Measurements from ENCODE around the gene RSPH1. TPM values are rescaled to one million over a fixed set of nuclear protein-coding genes. Genes with fewer than 3 reads are reported as not detected.

The RSPH1 gene
- total RNA-seq, 1 experiment from 2014 or later: 0.12 TPM

GRCh38 chr21:42448686-42449085 is 47.3 kb downstream of the RSPH1 start:
- DNase-seq (ENCODE audit: low read depth): no peak

DNA sequence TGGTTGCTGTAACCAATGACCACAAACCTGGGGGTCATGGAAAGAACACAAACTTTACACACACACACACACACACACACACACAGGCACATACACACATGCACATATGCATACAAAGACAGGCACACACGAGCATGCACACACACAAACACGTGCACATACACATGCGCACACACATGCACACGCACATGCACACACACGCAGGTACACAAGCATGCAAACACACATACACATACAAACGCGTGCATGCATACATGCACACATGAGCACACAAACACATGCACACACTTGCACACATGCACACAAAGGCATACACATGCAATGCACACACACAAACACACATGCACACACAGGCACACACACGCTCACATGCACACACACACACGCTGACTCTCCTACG is 48.3 kb downstream of the RSPH1 start:
- DNase-seq (ENCODE audit: low read depth): no peak

- DNase-seq (ENCODE audit: low read depth): no peak
Measured at GRCh38 chr21:42447182-42447581, 48.8 kb downstream of the RSPH1 start.

DNA sequence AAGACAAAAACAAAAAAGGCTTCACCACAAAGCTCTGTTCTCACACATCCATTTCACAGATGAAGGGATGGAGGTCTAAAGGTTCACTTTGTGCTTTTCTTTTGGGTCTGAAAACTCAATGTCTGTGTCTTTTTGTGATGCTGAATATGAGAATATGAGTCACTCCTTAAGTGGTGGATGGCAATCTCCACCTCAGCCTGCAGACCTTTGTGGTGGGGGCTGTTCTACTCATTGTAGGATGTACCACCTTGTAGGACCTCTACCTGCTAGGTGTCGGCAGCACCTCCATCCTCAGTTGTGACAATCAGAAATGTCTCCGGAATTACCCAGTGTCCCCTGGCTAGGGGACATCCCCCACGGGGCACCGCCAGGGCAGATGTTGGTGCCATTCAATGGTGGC is 49.5 kb downstream of the RSPH1 start:
- DNase-seq (ENCODE audit: low read depth): no peak

DNA sequence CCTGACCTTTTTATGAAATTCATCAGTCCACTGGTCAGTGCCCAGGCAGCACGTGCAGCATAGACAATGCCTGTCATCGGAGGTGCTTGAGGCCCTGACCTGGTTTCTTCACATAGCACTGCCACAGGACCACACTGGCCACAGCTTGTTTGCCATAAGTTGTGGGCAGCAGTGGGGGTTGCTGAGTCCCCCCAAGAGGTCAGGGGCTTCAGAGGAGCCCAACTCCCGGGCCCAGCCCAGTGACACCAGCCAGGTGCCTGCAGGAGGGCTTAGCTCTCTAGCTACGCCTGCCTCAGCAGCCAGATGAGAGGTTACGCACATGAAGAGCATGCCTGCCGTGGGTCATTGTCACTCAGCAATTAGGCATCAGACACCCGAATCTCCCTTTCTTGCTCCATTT is 50.7 kb downstream of the RSPH1 start:
- DNase-seq (ENCODE audit: low read depth): no peak

DNA sequence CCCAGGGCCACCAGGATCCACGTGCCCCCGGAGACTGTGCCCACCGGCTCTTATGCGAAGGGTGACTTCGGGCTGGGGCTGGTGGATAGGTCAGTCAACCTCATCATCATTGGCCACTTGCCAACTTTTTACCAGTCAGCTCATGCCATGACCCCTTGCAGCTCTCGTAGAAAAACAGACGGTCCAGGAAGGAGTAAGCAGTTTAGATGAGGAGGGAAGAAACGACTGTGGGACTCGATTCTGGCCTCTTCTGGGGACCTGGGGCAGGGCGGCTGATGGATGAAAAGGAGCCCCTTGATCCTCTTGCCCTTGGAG is 51.3 kb downstream of the RSPH1 start:
- DNase-seq (ENCODE audit: low read depth): no peak

DNA sequence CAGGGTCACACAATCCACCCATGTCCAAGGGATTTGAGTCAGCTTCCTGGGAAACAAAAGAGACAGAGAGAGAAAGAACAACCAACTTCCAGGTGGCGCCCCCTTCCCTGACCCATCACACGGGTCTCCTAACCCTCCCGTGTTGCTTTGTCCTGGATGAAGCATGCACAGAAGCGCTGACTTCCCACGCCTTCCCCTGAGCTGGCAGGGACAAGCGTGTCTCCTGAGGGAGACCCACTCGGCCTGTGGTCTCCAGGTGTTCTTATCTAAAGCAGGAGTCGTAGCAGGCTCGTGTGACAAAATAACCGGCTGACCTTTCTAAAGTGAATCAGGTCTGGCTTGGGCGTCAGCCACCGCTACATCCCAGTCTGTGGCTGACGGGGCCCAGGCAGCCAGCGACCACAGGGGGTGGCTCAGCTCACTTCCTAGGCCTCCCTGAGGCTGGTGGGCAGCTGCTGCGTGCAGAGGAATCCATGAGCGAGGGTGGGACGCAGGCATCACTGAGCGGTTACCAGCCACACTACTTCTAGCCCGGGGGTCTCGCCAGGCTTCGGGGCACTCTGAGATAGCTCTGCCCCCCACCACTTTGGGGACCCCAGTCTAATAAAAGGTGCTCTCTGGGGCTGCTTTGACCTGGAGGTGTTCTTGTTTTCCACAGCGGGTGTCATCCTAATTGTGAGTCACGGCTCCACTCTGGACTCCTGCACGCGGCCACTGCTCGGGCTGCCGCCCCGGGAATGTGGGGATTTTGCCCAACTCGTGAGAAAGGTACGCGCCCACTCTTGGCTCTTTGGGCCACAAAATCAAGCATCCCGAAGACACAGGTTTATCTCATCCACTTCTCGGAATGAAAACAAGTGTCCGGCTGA is 51.9 kb downstream of the RSPH1 start:
- no peak for DNase-seq (ENCODE audit: low read depth)

DNA sequence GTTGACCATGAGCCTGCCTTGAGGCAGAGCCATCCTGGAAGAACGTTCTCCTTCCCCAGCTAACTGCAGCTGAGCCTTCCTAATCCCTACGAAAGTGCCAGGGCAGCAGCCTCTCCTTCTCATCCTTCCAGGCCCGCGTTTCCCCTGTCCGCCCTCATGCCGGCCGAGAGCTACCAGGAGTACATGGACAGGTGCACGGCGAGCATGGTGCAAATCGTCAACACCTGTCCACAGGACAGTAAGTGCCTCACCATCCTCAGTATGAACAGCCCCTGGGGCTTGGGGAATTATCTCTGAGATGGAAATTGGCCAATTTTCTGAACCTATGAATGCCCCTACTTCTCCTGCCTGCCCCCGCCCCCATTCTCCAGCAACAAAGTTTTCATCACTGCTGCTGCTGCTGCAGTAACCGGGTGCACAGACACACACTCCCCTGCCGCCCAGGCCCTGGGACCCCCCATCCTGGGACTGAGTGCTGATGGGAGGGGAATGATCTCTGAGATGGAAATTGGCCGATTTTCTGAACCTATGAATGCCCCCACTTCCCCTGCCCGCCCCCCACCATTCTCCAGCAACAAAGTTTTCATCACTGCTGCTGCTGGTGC is 52.7 kb downstream of the RSPH1 start:
- DNase-seq (ENCODE audit: low read depth): no peak

GRCh38 chr21:42441963-42442362 is 54.1 kb downstream of the RSPH1 start:
- DNase-seq (ENCODE audit: low read depth): no peak

DNA sequence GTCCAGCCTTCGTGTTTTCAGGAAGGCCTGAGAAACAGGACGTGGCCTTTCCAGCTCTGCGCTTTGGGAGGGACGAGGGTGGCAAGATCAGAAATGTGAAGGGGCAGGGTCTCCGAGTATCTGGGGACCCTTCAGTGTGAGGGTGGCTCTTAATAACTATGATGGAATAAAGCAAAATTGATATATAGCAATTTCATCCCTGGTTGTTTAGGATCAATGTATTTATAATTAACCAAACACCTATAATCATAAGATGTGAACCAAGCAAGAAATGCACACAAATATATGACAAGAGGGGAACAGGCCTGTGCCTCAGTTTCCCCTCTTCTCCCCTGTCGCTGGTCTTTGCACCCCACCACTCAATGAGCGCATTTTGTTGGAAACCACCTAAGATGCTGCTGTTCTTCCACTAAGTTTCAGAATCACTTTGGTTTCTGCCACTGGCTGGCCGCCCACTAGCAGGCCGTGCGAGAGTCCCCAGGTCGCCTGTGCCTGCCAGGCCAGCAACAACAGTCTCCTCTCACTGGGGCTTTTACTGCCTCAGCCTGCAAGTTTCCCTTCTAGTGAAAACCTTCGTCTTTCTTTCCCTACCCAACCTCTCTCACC is 55.7 kb downstream of the RSPH1 start:
- DNase-seq (ENCODE audit: low read depth): no peak

GRCh38 chr21:42439284-42440186 is 56.5 kb downstream of the RSPH1 start:
- DNase-seq (ENCODE audit: low read depth): no peak

GRCh38 chr21:42438316-42439205 is 57.5 kb downstream of the RSPH1 start:
- DNase-seq (ENCODE audit: low read depth): no peak

DNA sequence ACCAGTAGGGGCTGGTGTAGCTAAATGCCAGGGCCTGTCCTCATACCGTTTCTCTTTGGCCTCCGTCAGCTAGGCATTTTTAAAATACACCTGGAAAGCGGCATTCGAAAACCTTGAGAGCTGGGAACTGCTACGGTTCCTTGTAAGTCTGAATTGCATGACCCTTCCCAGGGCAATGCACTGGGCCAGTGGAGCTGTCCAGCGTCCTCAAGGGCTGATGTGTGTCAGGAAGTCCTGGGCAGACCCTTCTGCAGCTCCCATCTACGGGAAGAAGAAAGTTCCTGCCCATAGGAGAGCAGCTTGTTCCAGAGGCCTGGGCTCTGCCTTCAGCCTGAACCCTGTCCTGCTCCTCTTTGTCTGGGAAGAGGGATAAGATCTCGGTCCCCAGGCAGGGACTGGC is 58.2 kb downstream of the RSPH1 start:
- DNase-seq (ENCODE audit: low read depth): no peak

- DNase-seq (ENCODE audit: low read depth): no peak
Measured at GRCh38 chr21:42436914-42437313, 59.1 kb downstream of the RSPH1 start.

DNA sequence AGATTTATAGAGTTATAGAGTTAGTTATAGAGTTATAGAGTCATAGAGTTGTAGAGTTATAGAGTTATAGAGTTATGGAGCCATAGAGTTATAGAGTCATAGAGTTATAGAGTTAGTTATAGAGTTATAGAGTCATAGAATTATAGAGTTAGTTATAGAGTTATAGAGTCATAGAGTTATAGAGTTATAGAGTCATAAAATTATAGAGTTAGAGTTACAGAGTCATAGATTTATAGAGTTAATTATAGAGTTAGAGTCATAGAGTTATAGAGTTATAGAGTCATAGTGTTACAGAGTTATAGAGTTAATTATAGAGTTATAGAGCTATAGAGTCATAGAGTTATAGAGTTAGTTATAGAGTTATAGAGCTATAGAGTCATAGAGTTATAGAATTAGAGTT is 60.2 kb downstream of the RSPH1 start:
- DNase-seq (ENCODE audit: low read depth): no peak

DNA sequence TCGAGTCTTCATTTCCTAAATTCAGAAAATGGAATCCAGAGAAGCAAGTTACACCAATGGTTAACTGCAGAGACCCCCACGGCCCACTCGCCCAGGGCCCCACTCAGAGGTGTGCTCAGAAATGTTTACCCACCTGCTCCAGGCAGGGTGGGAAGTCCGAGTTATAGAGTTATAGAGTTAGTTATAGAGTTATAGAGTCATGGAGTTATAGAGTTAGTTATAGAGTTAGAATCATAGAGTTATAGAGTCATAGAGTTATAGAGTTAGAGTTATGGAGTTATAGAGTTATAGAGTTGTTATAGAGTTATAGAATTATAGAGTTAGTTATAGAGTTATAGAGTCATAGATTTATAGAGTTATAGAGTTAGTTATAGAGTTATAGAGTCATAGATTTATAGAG is 60.6 kb downstream of the RSPH1 start:
- DNase-seq (ENCODE audit: low read depth): no peak

- DNase-seq (ENCODE audit: low read depth): no peak
Measured at GRCh38 chr21:42434884-42435283, 61.1 kb downstream of the RSPH1 start.

DNA sequence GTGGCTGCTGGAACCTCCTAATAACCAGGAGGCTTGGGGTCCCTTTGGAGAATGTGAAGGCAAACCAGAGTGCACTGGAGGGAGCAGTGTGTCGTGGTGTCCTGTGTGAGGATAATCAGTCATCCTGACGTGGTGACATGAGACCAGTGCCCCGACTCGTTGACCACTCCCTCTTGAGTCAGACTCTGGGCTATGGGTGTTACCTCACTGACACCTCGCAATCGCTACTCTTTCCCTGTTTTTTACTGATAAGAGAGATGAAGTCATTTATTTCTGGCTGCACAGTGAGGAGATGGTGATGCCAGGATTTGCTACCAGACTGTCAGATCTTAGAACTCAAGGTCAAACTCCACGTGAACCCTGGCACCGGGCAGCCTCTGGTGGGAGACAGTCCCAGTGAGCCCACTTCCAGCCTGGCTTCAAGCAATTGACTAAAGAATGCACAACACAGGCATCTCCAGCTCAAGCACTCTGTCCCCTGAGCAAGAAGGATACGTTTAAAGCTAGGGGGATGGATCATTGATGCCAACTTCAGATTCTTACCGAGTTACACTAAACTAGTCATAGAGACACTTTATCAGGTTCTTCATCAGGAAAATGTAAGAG is 62.0 kb downstream of the RSPH1 start:
- no peak for DNase-seq (ENCODE audit: low read depth)

- DNase-seq (ENCODE audit: low read depth): no peak
Measured at GRCh38 chr21:42432695-42433094, 63.3 kb downstream of the RSPH1 start.

DNA sequence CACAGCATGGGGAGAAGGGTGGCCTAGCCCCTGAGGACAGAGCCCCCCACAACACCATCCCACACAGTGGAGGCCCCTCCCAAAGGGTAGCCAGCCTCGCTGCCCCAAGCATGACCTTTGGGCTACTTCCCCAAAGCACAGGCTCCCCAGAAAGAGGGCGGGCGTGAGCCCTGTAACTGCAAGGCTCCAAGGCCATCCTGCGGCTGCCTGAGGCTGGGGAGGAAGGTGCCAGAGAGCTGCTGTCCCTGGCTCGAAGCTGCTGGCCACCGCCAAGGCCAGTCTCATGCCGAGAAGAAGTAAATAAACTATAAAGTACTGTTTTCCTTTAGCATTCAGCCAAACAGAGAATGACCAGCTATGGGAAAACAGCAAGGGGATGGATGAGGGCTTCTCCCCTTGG is 64.8 kb downstream of the RSPH1 start:
- no peak for DNase-seq (ENCODE audit: low read depth)

DNA sequence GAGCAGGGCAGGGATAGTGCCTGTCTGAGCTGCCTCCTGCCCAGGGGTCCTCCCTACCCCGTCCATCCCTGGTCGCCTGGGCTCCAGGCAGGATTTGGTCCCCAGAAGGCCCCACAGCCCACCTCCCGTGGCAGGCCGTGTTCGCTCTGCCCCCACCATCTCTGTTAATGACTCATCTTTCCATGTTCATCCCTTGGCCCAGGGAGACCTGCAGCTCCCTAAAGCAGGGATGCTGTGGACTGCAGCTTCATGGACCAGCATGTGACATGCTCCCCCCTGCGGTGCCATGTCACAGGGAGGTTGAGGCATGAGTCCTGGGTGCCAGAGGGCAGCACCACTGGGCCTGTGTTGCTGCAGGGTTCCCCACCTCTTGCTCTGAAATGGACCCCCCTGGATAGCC is 65.5 kb downstream of the RSPH1 start:
- DNase-seq (ENCODE audit: low read depth): no peak
